Globus pallidus (tissue), 1 donor: Measurements from ENCODE around the gene DHRS2.
"Not testable (repeated sequence)": the region's sequence is repeated elsewhere in the genome, so short reads cannot be mapped to it uniquely, and the experiment has no call there.

Experiments used
- DNase-seq: peaks from one replicate; pipeline ENCODE4 v3.0.0-alpha.2; 2015; ENCODE audit warnings: low spot score

Gene DHRS2

DNA sequence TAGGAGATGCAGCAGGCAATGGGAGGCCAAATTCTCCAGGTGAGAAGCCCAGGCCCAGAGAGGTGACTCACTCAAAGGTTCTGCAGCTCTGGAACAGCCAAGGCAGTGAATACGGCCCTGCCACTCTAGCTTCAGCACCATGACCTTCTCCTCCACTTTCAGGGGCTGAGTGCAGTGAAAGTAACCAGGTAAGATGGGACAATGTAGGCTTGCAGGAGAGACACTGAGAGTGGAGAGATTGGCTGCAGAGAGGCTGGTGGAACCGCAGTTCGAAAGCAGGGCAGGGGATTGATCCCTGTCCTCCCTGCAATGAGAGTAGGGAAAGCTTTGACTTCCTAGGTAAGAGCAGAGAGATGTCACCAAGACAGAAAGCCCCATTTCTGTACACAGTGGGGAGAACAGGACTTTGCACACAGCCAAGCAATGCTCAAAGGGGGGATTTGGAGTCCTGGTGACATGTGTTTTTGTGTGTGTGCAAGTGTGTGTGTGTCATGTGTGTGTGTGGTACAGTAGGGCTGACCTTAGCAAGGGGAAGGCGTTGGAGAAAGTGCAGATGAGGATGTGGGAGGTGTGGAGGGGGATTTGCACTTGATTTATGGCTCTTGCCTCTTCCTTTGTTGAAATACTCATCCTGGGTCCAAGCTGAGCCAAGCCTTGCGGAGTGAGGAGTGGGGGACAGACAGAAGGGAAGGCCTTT is 12.7 kb downstream of the DHRS2 start:
- DNase-seq = no peak

DNA sequence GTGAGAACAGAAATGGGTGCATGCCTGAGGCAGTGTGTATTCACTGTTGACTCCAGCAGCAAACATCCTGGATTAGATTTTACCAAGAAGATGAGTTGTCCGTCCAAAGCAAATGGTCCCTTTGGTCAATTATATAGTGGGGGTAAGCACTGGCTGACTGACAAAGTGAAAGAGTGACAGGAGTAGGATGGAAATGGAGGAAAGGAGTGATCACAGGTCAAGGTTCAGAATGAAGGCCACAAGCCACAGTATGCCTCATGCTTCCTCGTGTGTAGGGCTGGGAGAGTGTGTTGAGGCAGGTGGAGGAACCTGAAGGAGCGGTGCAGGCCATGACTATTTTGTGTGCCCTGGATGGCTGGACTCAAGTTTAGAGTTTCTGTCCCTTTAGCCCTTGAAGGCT is 14.3 kb downstream of the DHRS2 start:
- DNase-seq = no peak

DNA sequence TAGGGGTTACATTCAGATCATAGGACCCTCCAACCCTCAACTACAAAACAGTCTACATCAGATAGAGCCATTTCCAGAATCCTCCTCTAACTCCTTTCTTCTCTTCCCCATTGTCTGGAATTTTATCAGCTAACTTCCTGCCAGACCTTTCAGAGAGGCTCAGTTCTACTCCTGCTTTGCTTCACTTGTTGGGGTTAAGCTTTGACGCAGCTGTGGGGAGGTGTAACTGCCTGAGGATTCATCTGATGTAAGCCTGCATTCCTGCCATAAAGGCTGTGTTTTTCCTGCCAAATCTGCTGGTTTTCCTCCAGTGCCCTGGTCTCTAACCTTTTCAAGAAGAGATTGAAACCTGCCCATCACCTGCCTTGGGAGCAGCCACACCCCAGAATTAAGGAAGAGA is 16.9 kb downstream of the DHRS2 start:
- DNase-seq = no peak

- DNase-seq = no peak
Observed at GRCh38 chr14:23654231-23654630, 18.1 kb downstream of the DHRS2 start.

GRCh38 chr14:23657959-23658470 is 21.9 kb downstream of the DHRS2 start:
- DNase-seq = no peak

DNA sequence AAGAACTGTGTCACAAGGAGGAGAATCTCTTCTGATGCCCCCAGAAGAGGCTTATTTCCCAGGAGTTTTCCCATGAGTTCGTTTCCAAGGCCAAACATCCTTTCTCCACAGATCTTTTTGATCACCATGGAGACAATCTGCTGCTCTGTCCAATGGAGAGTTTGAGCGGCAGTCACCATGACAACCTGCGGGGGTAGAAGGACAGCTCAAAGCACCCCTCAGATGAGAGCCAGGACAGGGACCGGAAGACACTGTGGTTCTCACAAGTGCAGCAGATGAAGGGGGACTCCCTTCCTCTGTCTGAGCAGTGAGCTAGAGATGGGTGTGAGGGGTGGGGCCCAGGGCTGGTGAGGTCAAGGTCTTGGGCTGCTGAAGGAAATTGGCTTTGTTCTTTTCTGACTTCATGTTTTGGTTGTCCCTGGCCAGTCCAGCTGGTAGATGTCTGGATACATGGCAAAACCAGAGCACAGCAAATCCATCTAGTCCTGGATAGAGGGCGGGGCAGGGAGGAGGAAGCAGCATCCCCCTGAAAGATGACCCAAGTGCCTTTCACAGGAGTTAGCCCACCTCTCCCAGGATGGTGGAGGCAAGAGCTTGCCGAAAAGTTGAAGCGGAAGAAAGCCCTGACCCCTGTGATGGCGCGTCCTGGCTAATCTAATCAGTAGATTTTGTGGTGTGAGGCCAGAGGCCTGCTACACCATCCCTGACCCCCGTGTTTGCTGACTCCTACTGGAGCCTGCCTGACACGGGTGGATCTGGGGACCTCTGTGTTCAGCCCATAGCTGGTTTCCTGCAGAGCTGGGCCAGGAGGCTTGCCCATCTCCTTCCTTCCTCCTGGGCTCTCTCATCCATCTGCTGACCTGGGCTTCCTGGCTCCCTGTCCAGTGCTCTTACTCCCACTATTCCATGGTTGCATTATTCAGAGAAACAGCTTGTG is 24.4 kb downstream of the DHRS2 start:
- no peak for DNase-seq

- DNase-seq = no peak
Observed at GRCh38 chr14:23661542-23661941, 25.4 kb downstream of the DHRS2 start.

DNA sequence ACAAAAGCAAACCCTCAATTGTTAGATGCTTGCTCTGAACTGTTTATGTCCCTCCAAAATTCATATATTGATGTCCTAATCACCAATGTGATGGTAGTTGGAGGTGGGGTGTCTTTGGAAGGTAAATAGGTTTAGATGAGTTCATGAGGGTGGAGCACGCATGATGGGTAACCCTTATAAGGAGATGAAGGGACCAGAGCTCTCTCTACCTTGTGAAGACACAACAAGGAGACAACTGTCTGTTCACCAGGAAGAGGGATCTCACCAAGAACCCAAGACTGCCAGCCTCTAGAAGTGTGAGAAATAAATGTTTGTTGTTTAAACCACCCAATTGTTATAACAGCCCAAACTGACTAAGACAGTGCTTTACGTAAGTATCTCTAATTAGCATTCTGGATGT is 27.0 kb downstream of the DHRS2 start:
- DNase-seq = no peak

- no peak for DNase-seq
Observed at GRCh38 chr14:23663711-23664110, 27.5 kb downstream of the DHRS2 start.

DNA sequence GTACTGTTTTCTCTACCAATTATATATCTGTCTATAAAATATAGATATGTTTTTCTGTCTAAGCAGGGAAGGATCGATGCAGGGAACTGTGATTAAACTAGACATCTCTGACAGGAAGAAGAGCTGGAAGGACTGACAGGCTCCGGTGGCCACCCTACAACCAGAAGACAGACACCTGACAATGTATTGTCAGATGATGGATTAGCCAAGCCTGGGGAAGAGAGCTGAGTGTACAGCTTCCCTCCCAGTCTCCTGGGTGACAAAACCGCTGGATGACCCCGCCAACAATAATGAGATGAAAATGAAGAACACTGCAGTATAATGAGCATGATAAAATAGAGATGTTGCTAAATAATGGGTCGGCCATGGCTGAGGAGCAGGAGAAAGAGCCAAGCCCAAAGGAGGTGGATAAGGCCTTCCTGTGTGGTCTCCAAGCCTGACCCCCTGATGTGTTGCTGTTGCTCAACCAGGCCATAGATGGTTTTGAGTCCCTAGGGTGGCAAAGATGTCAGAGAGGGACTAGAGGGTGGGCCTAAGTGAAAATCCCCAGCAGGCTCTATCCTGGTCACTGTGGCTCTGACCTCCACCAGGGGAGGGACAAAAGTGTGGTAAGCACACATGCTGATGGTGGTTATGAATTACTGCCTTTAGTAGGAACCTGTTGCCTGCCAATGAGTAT is 28.2 kb downstream of the DHRS2 start:
- no peak for DNase-seq

DNA sequence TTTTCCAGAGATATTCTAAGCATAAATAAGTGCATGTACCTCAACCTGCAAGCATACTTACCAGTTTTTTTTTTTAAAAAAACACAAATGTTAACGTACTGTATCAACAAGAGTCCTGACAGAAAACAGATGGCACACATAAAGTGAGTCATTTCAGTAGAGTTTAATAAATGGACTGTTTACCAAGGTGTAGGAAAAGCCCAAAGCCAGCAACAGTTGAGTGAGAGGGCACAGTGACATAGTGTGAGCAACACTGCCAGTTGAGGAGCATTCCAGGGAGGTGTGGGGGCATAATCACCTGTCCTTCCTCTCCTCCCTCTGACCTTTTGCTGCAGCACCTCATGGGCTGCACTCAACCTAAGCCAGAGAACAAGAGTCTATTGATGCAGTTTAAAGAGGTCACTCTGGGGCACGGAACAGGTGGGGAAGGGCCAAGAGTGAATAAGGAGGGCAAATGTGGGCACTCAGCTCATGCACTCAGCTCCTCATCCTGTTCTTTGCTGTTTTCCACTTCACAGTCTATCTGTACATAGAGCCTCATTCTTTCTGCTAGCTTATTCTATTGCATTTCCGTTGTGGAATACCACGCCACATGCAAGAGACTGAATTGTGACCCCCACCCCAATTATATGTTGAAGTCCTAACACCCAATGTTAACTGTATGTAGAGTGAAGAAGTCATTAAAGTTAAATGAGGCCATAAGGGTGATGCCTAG is 29.3 kb downstream of the DHRS2 start:
- no peak for DNase-seq

DNA sequence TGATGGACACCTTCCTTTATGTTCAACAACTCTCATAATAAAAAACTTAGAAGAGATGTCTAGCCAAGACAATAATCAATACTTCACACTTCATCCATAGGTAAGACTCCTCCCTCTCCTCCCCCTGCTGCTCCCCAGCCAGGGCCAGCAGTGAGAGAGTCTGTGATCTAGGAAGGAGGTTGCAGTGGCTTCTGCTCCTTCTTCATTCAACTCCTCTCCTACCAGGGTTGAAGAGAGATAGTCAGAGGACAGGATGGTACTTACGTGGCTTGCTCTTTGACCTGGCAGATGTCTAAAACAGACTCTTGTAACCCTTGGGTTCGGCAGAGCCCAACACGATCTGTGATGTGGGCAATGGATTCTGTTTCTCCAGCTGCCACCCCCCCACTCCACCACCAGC is 31.0 kb downstream of the DHRS2 start:
- DNase-seq = no peak

DNA sequence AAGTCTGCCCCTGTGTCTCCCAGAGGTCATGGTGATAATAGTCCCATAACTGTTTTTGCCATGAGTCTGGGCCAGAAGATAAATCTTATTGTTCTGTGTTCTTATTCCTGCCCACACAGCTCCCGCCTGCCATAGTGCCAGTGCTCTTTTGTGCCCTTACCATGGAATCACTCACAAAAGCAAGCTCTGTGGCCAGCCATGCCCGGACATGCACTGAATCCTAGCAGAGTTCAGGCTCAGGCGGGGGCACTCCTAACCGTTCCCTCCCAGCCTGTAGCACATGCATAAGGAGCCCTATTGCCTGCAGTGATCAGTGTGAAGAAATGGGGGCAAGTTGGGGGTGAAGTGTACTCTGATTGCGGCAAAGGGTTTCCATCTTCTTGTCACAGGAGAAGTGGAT is 33.3 kb downstream of the DHRS2 start:
- no peak for DNase-seq

GRCh38 chr14:23670481-23670880 is 34.3 kb downstream of the DHRS2 start:
- no peak for DNase-seq

DNA sequence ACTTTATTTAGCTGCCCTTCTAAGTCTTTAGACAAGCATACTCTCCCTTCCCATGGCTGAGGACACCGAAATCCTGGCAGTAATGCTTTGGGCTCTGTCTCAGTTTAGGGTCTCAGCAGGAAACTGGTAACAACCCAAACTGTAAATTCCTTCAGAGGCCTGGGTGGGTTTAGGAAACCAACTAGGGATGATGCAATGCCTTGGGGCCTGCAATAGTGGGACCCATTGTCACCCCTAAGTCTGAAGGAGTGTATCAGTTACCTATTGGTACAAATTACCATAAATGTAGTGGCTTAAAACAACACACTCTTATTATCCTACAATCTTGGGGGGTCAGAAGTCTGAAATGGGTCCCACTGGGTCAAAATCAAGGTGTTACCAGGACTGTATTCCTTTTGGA is 36.0 kb downstream of the DHRS2 start:
- DNase-seq = no peak

GRCh38 chr14:23675337-23675736 is 39.2 kb downstream of the DHRS2 start:
- DNase-seq = no peak

- DNase-seq = no peak
Observed at GRCh38 chr14:23675906-23676305, 39.7 kb downstream of the DHRS2 start.

GRCh38 chr14:23681337-23681736 is 45.2 kb downstream of the DHRS2 start:
- no peak for DNase-seq

DNA sequence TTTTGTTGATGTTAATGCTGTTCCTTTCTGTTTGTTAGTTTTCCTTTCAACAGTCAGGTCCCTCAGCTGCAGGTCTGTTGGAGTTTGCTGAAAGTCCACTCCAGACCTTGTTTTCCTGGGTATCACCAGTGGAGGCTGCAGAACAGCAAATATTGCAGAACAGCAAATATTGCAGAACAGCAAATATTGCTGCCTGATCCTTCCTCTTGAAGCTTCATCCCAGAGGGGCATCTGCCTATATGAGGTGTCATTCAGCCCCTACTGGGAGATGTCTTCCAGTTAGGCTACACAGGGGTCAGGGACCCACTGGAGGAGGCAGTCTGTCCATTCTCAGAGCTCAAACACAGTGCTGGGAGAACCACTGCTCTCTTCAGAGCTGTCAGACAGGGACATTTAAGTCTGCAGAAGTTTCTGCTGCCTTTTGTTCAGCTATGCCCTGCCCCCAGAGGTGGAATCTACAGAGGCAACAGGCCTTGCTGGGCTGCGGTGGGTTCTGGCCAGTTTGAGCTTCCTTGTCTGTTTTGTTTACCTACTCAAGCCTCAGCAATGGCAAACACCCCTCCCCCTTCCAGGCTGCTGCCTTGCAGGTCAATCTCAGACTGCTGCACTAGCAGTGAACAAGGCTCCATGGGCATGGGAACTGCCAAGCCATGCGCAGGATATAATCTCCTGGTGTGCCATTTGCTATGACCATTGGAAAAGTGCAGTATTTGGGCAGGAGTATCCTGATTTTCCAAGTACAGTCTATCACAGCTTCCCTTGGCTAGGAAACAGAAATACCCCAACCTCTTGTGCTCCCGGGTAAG is 53.7 kb downstream of the DHRS2 start:
- DNase-seq = not testable (repeated sequence)

- no peak for DNase-seq
Observed at GRCh38 chr14:23692416-23692815, 56.3 kb downstream of the DHRS2 start.

DNA sequence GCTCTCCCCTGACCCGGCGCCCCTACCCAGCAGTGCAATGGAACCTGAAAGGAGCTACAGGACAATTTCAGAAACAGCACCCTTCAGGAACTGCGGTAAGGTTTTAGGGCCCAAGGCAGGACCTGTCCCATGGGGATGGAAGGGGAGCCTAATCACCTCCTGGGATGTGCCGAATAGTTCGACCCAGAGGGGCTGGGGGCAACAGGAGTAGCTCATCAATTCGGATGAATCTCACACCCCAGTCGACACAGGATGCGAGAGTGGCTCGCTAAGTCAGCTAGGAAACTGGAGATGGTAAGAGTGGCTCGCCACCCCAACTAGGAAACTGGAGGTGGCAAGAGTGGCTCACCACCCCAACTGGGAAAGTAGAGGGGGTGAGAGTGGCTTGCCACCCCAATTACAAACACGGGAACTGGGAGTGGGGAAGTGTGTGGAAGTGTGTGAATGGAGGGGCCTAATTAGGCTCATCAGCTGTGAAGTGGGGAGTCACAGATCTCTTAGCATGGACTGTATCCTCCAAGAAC is 57.1 kb downstream of the DHRS2 start:
- no peak for DNase-seq
